ENCODE measurements around the gene EVA1A. TPM values are rescaled to one million over a fixed set of nuclear protein-coding genes. Genes with fewer than 3 reads are reported as not detected.

Gene EVA1A
- total and polyA plus RNA-seq, 2 donors, result 0.63 to 7.1 TPM

- H3K27ac ChIP-seq (ENCODE audit: low read depth), result no peak overlapping the region
- no peak for DNase-seq (ENCODE audit: extremely low spot score)
- no peak overlapping the region for H3K4me3 ChIP-seq (ENCODE audit: low read depth, low read length)
- no peaks in the 10 kb centered on the region for H3K36me3 ChIP-seq (ENCODE audit: insufficient read depth)
- 91% methylated on average over 3 of the region's 3 CpGs for WGBS
- no peaks in the 10 kb centered on the region for H3K4me1 ChIP-seq (ENCODE audit: insufficient read depth)
Measured at GRCh38 chr2:75533135-75533534, 27.6 kb downstream of the EVA1A start.

GRCh38 chr2:75532488-75532887 lies 28.3 kb downstream of the EVA1A start:
- Histone ChIP-seq H3K4me3 (ENCODE audit: low read depth, low read length) (no peak overlapping the region), H3K27ac (ENCODE audit: low read depth) (no peak overlapping the region), H3K36me3 (ENCODE audit: insufficient read depth) (no peaks in the 10 kb centered on the region), H3K4me1 (ENCODE audit: insufficient read depth) (no peaks in the 10 kb centered on the region)
- no peak for DNase-seq (ENCODE audit: extremely low spot score)
- 59% methylated on average over 1 of the region's 1 CpG for WGBS

- DNase-seq (ENCODE audit: extremely low spot score), result no peak
- Histone ChIP-seq H3K27ac (ENCODE audit: low read depth) (no peak overlapping the region), H3K4me1 (ENCODE audit: insufficient read depth) (no peaks in the 10 kb centered on the region), H3K4me3 (ENCODE audit: low read depth, low read length) (no peak overlapping the region), H3K36me3 (ENCODE audit: insufficient read depth) (no peaks in the 10 kb centered on the region)
- 77% methylated on average over 5 of the region's 5 CpGs for WGBS
Measured at GRCh38 chr2:75528221-75528977, 32.3 kb downstream of the EVA1A start.

GRCh38 chr2:75527676-75528075 lies 33.1 kb downstream of the EVA1A start:
- 90% methylated on average over 1 of the region's 1 CpG for WGBS
- H3K4me3 ChIP-seq (ENCODE audit: low read depth, low read length), result no peak overlapping the region
- H3K27ac ChIP-seq (ENCODE audit: low read depth), result no peak overlapping the region
- no peaks in the 10 kb centered on the region for H3K36me3 ChIP-seq (ENCODE audit: insufficient read depth)
- DNase-seq (ENCODE audit: extremely low spot score), result no peak
- H3K4me1 ChIP-seq (ENCODE audit: insufficient read depth), result no peaks in the 10 kb centered on the region

GRCh38 chr2:75526842-75527241 lies 33.9 kb downstream of the EVA1A start:
- Histone ChIP-seq H3K36me3 (ENCODE audit: insufficient read depth) (no peaks in the 10 kb centered on the region), H3K27ac (ENCODE audit: low read depth) (no peak overlapping the region), H3K4me3 (ENCODE audit: low read depth, low read length) (no peak overlapping the region), H3K4me1 (ENCODE audit: insufficient read depth) (no peaks in the 10 kb centered on the region)
- DNase-seq (ENCODE audit: extremely low spot score), result no peak

- DNase-seq (ENCODE audit: extremely low spot score), result no peak
- Histone ChIP-seq H3K36me3 (ENCODE audit: insufficient read depth) (no peaks in the 10 kb centered on the region), H3K27ac (ENCODE audit: low read depth) (no peak overlapping the region), H3K4me3 (ENCODE audit: low read depth, low read length) (no peak overlapping the region), H3K4me1 (ENCODE audit: insufficient read depth) (no peaks in the 10 kb centered on the region)
- 87% methylated on average over 5 of the region's 5 CpGs for WGBS
Measured at GRCh38 chr2:75525434-75526310, 35.1 kb downstream of the EVA1A start.

- 65% methylated on average over 2 of the region's 2 CpGs for WGBS
- no peaks in the 10 kb centered on the region for H3K36me3 ChIP-seq (ENCODE audit: insufficient read depth)
- no peak for DNase-seq (ENCODE audit: extremely low spot score)
- H3K4me3 ChIP-seq (ENCODE audit: low read depth, low read length), result no peak overlapping the region
- H3K4me1 ChIP-seq (ENCODE audit: insufficient read depth), result no peaks in the 10 kb centered on the region
- no peak overlapping the region for H3K27ac ChIP-seq (ENCODE audit: low read depth)
Measured at GRCh38 chr2:75524276-75524911, 36.3 kb downstream of the EVA1A start.

GRCh38 chr2:75523313-75524275 lies 37.1 kb downstream of the EVA1A start:
- H3K27ac ChIP-seq (ENCODE audit: low read depth), result no peak overlapping the region
- no peaks in the 10 kb centered on the region for H3K4me1 ChIP-seq (ENCODE audit: insufficient read depth)
- no peaks in the 10 kb centered on the region for H3K36me3 ChIP-seq (ENCODE audit: insufficient read depth)
- no peak for DNase-seq (ENCODE audit: extremely low spot score)
- 60% methylated on average over 6 of the region's 6 CpGs for WGBS
- H3K4me3 ChIP-seq (ENCODE audit: low read depth, low read length), result no peak overlapping the region

GRCh38 chr2:75522543-75523312 lies 38.0 kb downstream of the EVA1A start:
- DNase-seq (ENCODE audit: extremely low spot score), result no peak
- no peak overlapping the region for H3K4me3 ChIP-seq (ENCODE audit: low read depth, low read length)
- 84% methylated on average over 5 of the region's 5 CpGs for WGBS
- no peaks in the 10 kb centered on the region for H3K4me1 ChIP-seq (ENCODE audit: insufficient read depth)
- H3K27ac ChIP-seq (ENCODE audit: low read depth), result no peak overlapping the region
- H3K36me3 ChIP-seq (ENCODE audit: insufficient read depth), result no peaks in the 10 kb centered on the region

GRCh38 chr2:75521225-75521872 lies 39.4 kb downstream of the EVA1A start:
- no peak for DNase-seq (ENCODE audit: extremely low spot score)
- H3K4me3 ChIP-seq (ENCODE audit: low read depth, low read length), result no peak overlapping the region
- WGBS, result 88% methylated on average over 3 of the region's 3 CpGs
- H3K27ac ChIP-seq (ENCODE audit: low read depth), result no peak overlapping the region
- H3K4me1 ChIP-seq (ENCODE audit: insufficient read depth), result no peaks in the 10 kb centered on the region
- no peaks in the 10 kb centered on the region for H3K36me3 ChIP-seq (ENCODE audit: insufficient read depth)

GRCh38 chr2:75519843-75520242 lies 40.9 kb downstream of the EVA1A start:
- no peak for DNase-seq (ENCODE audit: extremely low spot score)
- H3K27ac ChIP-seq (ENCODE audit: low read depth), result no peak overlapping the region
- H3K36me3 ChIP-seq (ENCODE audit: insufficient read depth), result no peaks in the 10 kb centered on the region
- H3K4me1 ChIP-seq (ENCODE audit: insufficient read depth), result no peaks in the 10 kb centered on the region
- no peak overlapping the region for H3K4me3 ChIP-seq (ENCODE audit: low read depth, low read length)
